HepG2 (cell line): ENCODE measurements around the gene LINC00237. TPM values are rescaled to one million over a fixed set of nuclear protein-coding genes. Genes with fewer than 3 reads are reported as not detected.

Experiments used
- BHLHE40 ChIP-seq: IDR thresholded peaks from 2 replicates; pipeline ENCODE4 v1.6.1; 2011; ENCODE audit warnings: low read length, improper control_type of control experiment
- CENPT ChIP-seq: sonication (generic); formaldehyde crosslinking; IDR thresholded peaks from 2 replicates; pipeline ENCODE4 v1.8.0; 2022; ENCODE audit warnings: low read depth, mild to moderate bottlenecking, moderate library complexity, missing genetic modification reagents
- IKZF1 ChIP-seq: fragments of 450-650 bp; IDR thresholded peaks from 2 replicates; pipeline ENCODE4 v1.7.1; 2016
- KDM1A ChIP-seq: IDR thresholded peaks from 2 replicates; pipeline ENCODE4 v1.6.1; 2016; ENCODE audit warnings: missing compliant biosample characterization
- KLF13 ChIP-seq: sonication (generic); formaldehyde crosslinking; IDR thresholded peaks from 2 replicates; pipeline ENCODE4 v1.4.0; 2020; ENCODE audit warnings: mild to moderate bottlenecking, missing genetic modification reagents
- MAZ ChIP-seq, 2 experiments: sonication (generic) in 1 of 2; formaldehyde crosslinking in 1 of 2; IDR thresholded peaks; 2 replicates each; pipeline versions ENCODE4 v1.5.0 to v1.6.1; 2012 to 2020; ENCODE audit warnings: low read depth in 2 of 2, mild to moderate bottlenecking in 2 of 2, borderline replicate concordance in 1 of 2, improper control_type of control experiment in 1 of 2, low read length in 1 of 2, missing genetic modification reagents in 1 of 2, moderate library complexity in 1 of 2
- NFE2 ChIP-seq: sonication (generic); formaldehyde crosslinking; IDR thresholded peaks from 2 replicates; pipeline ENCODE4 v1.4.0; 2020; ENCODE audit warnings: missing genetic modification reagents
- NFKB2 ChIP-seq: sonication (generic); formaldehyde crosslinking; IDR thresholded peaks from 2 replicates; pipeline ENCODE4 v1.4.0; 2020; ENCODE audit warnings: missing genetic modification reagents, borderline replicate concordance
- POLR2G ChIP-seq: fragments of 200-400 bp; formaldehyde crosslinking; IDR thresholded peaks from 2 replicates; pipeline ENCODE4 v1.6.1; 2018; ENCODE audit warnings: mild to moderate bottlenecking, low read depth, low read length, moderate library complexity
- THYN1 ChIP-seq: sonication (generic); formaldehyde crosslinking; IDR thresholded peaks from 2 replicates; pipeline ENCODE4 v1.8.1; 2023; ENCODE audit warnings: low read depth, mild to moderate bottlenecking, moderate library complexity, missing genetic modification reagents, borderline replicate concordance
- U2AF1 ChIP-seq: fragments of 200-400 bp; formaldehyde crosslinking; optimal IDR thresholded peaks from 2 replicates; pipeline ENCODE3; 2017; ENCODE audit warnings: mild to moderate bottlenecking, low read depth, low read length
- ZBTB4 ChIP-seq: sonication (generic); formaldehyde crosslinking; IDR thresholded peaks from 2 replicates; pipeline ENCODE4 v1.4.0; 2020; ENCODE audit warnings: missing genetic modification reagents, mild to moderate bottlenecking, borderline replicate concordance
- ZFY ChIP-seq: sonication (generic); formaldehyde crosslinking; IDR thresholded peaks from 2 replicates; pipeline ENCODE4 v1.4.0; 2020; ENCODE audit warnings: missing genetic modification reagents
- ZNF230 ChIP-seq: sonication (generic); formaldehyde crosslinking; IDR thresholded peaks from 2 replicates; pipeline ENCODE4 v1.4.0; 2020; ENCODE audit warnings: mild to moderate bottlenecking, missing genetic modification reagents
- ZNF354B ChIP-seq: sonication (generic); formaldehyde crosslinking; IDR thresholded peaks from 2 replicates; pipeline ENCODE4 v1.8.0; 2022; ENCODE audit warnings: mild to moderate bottlenecking, missing genetic modification reagents
- ZNF784 ChIP-seq: sonication (generic); formaldehyde crosslinking; IDR thresholded peaks from 2 replicates; pipeline ENCODE4 v1.5.1; 2020; ENCODE audit warnings: missing genetic modification reagents, mild to moderate bottlenecking, borderline replicate concordance
- polyA plus RNA-seq, 8 experiments: library from polyadenylated mRNA; depleted of rRNA in 3 of 8; stranded (reverse) in 7 of 8; unstranded in 1 of 8; fragments of >200 nt; fragmentation: Illumina TruSeq in 4 of 8; extraction: Trizol in 4 of 8; gene quantifications; 2 replicates each; pipeline versions ENCODE4 v1.2.1 to v1.2.3, GENCODE V29; 2011 to 2016; ENCODE audit warnings: low read depth in 4 of 8, missing spikeins in 1 of 8, mixed read lengths in 1 of 8; ENCODE audit not compliant: insufficient read depth in 1 of 8
- total RNA-seq, 5 experiments: library from RNA; depleted of rRNA; stranded (reverse); fragments of >200 nt; fragmentation: Illumina TruSeq; extraction: Trizol; gene quantifications; 2 replicates each; pipeline ENCODE4 v1.2.3, GENCODE V29; 2016; ENCODE audit warnings: low read depth in 1 of 5

Gene LINC00237
- total and polyA plus RNA-seq, 2 of the 13 experiments (the other 11 are each of a cell fraction or from before 2014, with no cell fraction given) = not detected

- TF ChIP-seq ZNF784 (no peak), IKZF1 (no peak), NFKB2 (no peak), ZNF230 (CRISPR knock-in tag) (no peak), ZFY (CRISPR knock-in tag) (no peak), CENPT (CRISPR knock-in tag) (0 out of 2 replicates have a peak, but pooled peaks have one; percentile 40), ZBTB4 (CRISPR knock-in tag) (peak; percentile 59; the same call in 1 of the 2 replicates), THYN1 (CRISPR knock-in tag) (no peak), ZNF354B (CRISPR knock-in tag) (no peak), POLR2G (0 out of 2 replicates have a peak, but pooled peaks have one; percentile 5), KDM1A (0 out of 2 replicates have a peak, but pooled peaks have one; percentile 28), U2AF1 (peak; percentile 20), MAZ (IDR thresholded peaks at IDR 0.05; ENCODE audit: borderline replicate concordance, low read depth, low read length) (no peak), MAZ (CRISPR knock-in tag; IDR thresholded peaks at IDR 0.05; ENCODE audit: low read depth) (no peak), KLF13 (0 out of 2 replicates have a peak, but pooled peaks have one; percentile 58), NFE2 (CRISPR knock-in tag) (0 out of 2 replicates have a peak, but pooled peaks have one; percentile 32), BHLHE40 (no peak)
- TF ChIP-seq, all 625 proteins: peak for 18
Measured at GRCh38 chr20:21133917-21134622, 27.9 kb upstream of the LINC00237 start (continued).
